ENCODE results near the gene IGFN1. TPM values are rescaled to one million over a fixed set of nuclear protein-coding genes. Genes with fewer than 3 reads are reported as not detected.

The IGFN1 gene
- total and polyA plus RNA-seq, 9 of the 15 experiments (the other 6 are each of a cell fraction or from before 2014, with no cell fraction given): 0.04 TPM; not detected in 8

- TF ChIP-seq KDM1A (IDR thresholded peaks at IDR 0.05) (no peak), TBP (optimal IDR thresholded peaks at IDR 0.05; ENCODE audit: low read depth, low read length) (no peak)
Observed at GRCh38 chr1:201266774-201267173, 76.2 kb downstream of the IGFN1 start (continued).

- Histone ChIP-seq H3K4me3 (no peak overlapping the region), H4K20me1 (replicated peaks; ENCODE audit: control insufficient read depth, insufficient read depth, low read length) (peaks cover 9% of the 10 kb centered on the region; the same call in 1 of the 2 replicates), H3K9ac (ENCODE audit: insufficient read depth in 1 of 2, low read depth in 2 of 2, low read length in 2 of 2) (no peak overlapping the region), H3K36me3 (ENCODE audit: control insufficient read depth, insufficient read depth, low read length) (no peaks in the 10 kb centered on the region), H3K9me3 (replicated peaks; ENCODE audit: control insufficient read depth, insufficient read depth, low read depth, low read length) (no peaks in the 10 kb centered on the region), H3K4me1 (replicated peaks in 1 of 2; ENCODE audit: control insufficient read depth in 2 of 2, insufficient read depth in 2 of 2, low read length in 2 of 2) (no peaks in the 10 kb centered on the region), H2AFZ (ENCODE audit: low read depth, low read length) (no peak overlapping the region), H3K27me3 (ENCODE audit: control insufficient read depth in 2 of 2, insufficient read depth in 2 of 2, low read length in 2 of 2) (peaks cover 18 to 51% of the 10 kb centered on the region in 2 experiments; a peak in 4 of 5 replicates), H3K4me2 (ENCODE audit: insufficient read depth, low read length) (no peak overlapping the region), H3K27ac (ENCODE audit: extremely low read depth, low read depth, low read length) (no peak overlapping the region), H3K9me1 (ENCODE audit: control insufficient read depth, insufficient read depth, low read length) (no peaks in the 10 kb centered on the region), H3K79me2 (ENCODE audit: control insufficient read depth, insufficient read depth, low read length) (no peaks in the 10 kb centered on the region)
- TF ChIP-seq CTBP1 (IDR thresholded peaks at IDR 0.05; ENCODE audit: borderline replicate concordance) (no peak), ETV5 (CRISPR knock-in tag; IDR thresholded peaks at IDR 0.05; ENCODE audit: low read depth) (no peak), ESRRA (IDR thresholded peaks at IDR 0.05; ENCODE audit: borderline replicate concordance, low read depth) (no peak), SMAD1 (IDR thresholded peaks at IDR 0.05; ENCODE audit: low read depth, low read length, partially characterized antibody) (no peak), ILK (tag; IDR thresholded peaks at IDR 0.05; ENCODE audit: borderline replicate concordance, low read depth) (no peak), TAF15 (IDR thresholded peaks at IDR 0.05; ENCODE audit: low read depth, low read length) (no peak), PTRF (tag; IDR thresholded peaks at IDR 0.05) (no peak), SREBF1 (IDR thresholded peaks at IDR 0.05; ENCODE audit: borderline replicate concordance, low read depth, low read length) (no peak), PPARD (CRISPR knock-in tag; IDR thresholded peaks at IDR 0.05) (no peak), DNMT1 (IDR thresholded peaks at IDR 0.05) (no peak), RAD51 (IDR thresholded peaks at IDR 0.05; ENCODE audit: borderline replicate concordance, low read depth) (no peak), CSDE1 (IDR thresholded peaks at IDR 0.05) (no peak)
- TF ChIP-seq, protein P1, sequence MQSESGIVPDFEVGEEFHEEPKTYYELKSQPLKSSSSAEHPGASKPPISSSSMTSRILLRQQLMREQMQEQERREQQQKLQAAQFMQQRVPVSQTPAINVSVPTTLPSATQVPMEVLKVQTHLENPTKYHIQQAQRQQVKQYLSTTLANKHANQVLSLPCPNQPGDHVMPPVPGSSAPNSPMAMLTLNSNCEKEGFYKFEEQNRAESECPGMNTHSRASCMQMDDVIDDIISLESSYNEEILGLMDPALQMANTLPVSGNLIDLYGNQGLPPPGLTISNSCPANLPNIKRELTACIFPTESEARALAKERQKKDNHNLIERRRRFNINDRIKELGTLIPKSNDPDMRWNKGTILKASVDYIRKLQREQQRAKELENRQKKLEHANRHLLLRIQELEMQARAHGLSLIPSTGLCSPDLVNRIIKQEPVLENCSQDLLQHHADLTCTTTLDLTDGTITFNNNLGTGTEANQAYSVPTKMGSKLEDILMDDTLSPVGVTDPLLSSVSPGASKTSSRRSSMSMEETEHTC (IDR thresholded peaks at IDR 0.05): no peak
- BruUV-seq (replicated peaks): no TSS peak
- intact Hi-C loops (cut with micrococcal nuclease) (no loop called here), in situ Hi-C loops (cut with MboI) (no loop called here)
- DNase-seq (ENCODE audit: extremely low read depth in 1 of 4, low spot score in 3 of 4) (no peak), FAIRE-seq (no peak), ATAC-seq (no peak; the same call in 2 of the 3 replicates)
- POLR2A ChIA-PET: no interaction called here
- under 1% methylated on average over 14 of the region's 14 CpGs for WGBS (ENCODE audit: insufficient coverage, low coverage, missing lambda C conversion rate)
- CTCF ChIA-PET (ENCODE audit: low intra/inter-chr PET ratio): no interaction called here
Observed at GRCh38 chr1:201267481-201268229, 77.0 kb downstream of the IGFN1 start.

All from K562 (cell line).